Fibroblast of lung (primary cell): Measurements from ENCODE around the gene RPE. TPM values are rescaled to one million over a fixed set of nuclear protein-coding genes. Genes with fewer than 3 reads are reported as not detected.

ENCODE experiments used
- DNase-seq, 2 donors: peaks; one replicate each; pipeline versions ENCODE4 v3.0.0 to v3.0.0-alpha.2; 2010; ENCODE audit warnings: low read depth in 2 of 2
- H2AFZ ChIP-seq: 2 replicates; pipeline ENCODE4 v1.5.1; 2012; ENCODE audit warnings: low read length, control low read depth, inconsistent platforms
- H3K27ac ChIP-seq: 2 replicates; pipeline ENCODE4 v1.5.1; 2011; ENCODE audit warnings: low read length, control low read depth; ENCODE audit not compliant: insufficient read depth
- H3K27me3 ChIP-seq: 2 replicates; pipeline ENCODE4 v1.5.1; 2011; ENCODE audit warnings: mild to moderate bottlenecking, low read length; ENCODE audit not compliant: control insufficient read depth, insufficient read depth
- H3K36me3 ChIP-seq: 2 replicates; pipeline ENCODE4 v1.5.1; 2011; ENCODE audit warnings: low read length; ENCODE audit not compliant: control insufficient read depth, insufficient read depth
- H3K4me1 ChIP-seq: 2 replicates; pipeline ENCODE4 v1.5.1; 2011; ENCODE audit warnings: low read length; ENCODE audit not compliant: control insufficient read depth, insufficient read depth; ENCODE audit errors: extremely low read depth
- H3K4me2 ChIP-seq: 2 replicates; pipeline ENCODE4 v1.5.1; 2011; ENCODE audit warnings: low read length, control low read depth; ENCODE audit not compliant: insufficient read depth; ENCODE audit errors: extremely low read depth
- H3K4me3 ChIP-seq, 4 experiments: fragments of 200-600 bp in 1 of 4; sonication (generic) in 1 of 4; replicated peaks in 1 of 4; 2 replicates each; pipeline ENCODE4 v1.5.1; 2011 to 2016; ENCODE audit warnings: low read length in 4 of 4, low read depth in 3 of 4, mild to moderate bottlenecking in 3 of 4, control low read depth in 2 of 4, inconsistent platforms in 1 of 4, mixed read lengths in 1 of 4; ENCODE audit not compliant: insufficient read depth in 1 of 4; ENCODE audit errors: control extremely low read depth in 1 of 4
- H3K79me2 ChIP-seq: 2 replicates; pipeline ENCODE4 v1.5.1; 2012; ENCODE audit warnings: mild to moderate bottlenecking, low read length, inconsistent platforms; ENCODE audit not compliant: control insufficient read depth, insufficient read depth
- H3K9ac ChIP-seq: 2 replicates; pipeline ENCODE4 v1.5.1; 2011; ENCODE audit warnings: mild to moderate bottlenecking, low read length, control low read depth; ENCODE audit not compliant: insufficient read depth
- H3K9me3 ChIP-seq: 2 replicates; pipeline ENCODE4 v1.5.1; 2012; ENCODE audit warnings: low read depth, low read length; ENCODE audit not compliant: control insufficient read depth, insufficient read depth
- H4K20me1 ChIP-seq: 2 replicates; pipeline ENCODE4 v1.5.1; 2011; ENCODE audit warnings: low read length; ENCODE audit not compliant: control insufficient read depth, insufficient read depth; ENCODE audit errors: extremely low read depth
- EZH2 ChIP-seq: IDR thresholded peaks from 2 replicates; pipeline ENCODE4 v1.5.1; 2012; ENCODE audit warnings: low read length, control low read depth, mild to moderate bottlenecking; ENCODE audit errors: missing control alignments
- polyA plus RNA-seq, 2 donors: library from polyadenylated mRNA; depleted of rRNA in 1 of 2; stranded (reverse) in 1 of 2; unstranded in 1 of 2; fragments of >200 nt; gene quantifications; 2 replicates each; pipeline ENCODE4 v1.2.1, GENCODE V29; 2011 to 2012; ENCODE audit warnings: missing spikeins in 1 of 2
- total RNA-seq: library from RNA; depleted of rRNA; stranded (reverse); fragments of >200 nt; gene quantifications from 2 replicates; pipeline ENCODE4 v1.2.1, GENCODE V29; 2014
- TF ChIP-seq, protein P1 (sequence below), 2 donors: IDR thresholded peaks in 1 of 2; conservative IDR thresholded peaks in 1 of 2; 1 replicate in 1 of 2; 2 replicates in 1 of 2; pipeline ENCODE4 v1.5.1; 2011 to 2012; ENCODE audit warnings: low read length in 2 of 2, control low read depth in 1 of 2, inconsistent platforms in 1 of 2, low read depth in 1 of 2, mild to moderate bottlenecking in 1 of 2

The RPE gene
- total and polyA plus RNA-seq, 2 donors (not counting 1 experiment from before 2014, with no cell fraction given), result 75.1 to 81.3 TPM

DNA sequence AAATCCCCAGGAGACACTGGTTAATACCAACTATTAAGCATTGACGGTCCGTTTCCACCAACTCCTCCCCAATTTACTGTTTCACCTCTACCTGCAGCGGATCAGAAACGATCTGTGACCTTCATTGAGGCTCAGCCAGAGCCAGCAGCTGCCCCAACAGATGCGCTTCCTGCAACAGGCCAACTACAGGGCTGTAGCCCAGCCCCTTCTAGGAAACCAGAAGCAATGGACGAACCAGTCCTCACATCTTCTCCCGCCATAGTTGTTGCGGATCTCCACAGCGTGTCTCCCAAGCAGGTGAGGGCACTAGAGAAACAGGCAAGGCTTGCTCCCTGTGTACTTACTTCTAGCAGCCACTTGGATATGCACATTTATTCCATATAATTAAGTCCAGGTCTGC, 8.5 kb upstream of the RPE start:
- no peaks in the 10 kb centered on the region for H3K9me3 ChIP-seq
- H3K27me3 ChIP-seq, result no peaks in the 10 kb centered on the region
- H3K36me3 ChIP-seq, result no peaks in the 10 kb centered on the region
- H3K4me3 ChIP-seq, result no peak overlapping the region
- H3K4me1 ChIP-seq, result no peaks in the 10 kb centered on the region
- no peaks in the 10 kb centered on the region for H4K20me1 ChIP-seq
- H3K9ac ChIP-seq, result no peak overlapping the region
- no peak overlapping the region for H3K4me2 ChIP-seq
- no peak for DNase-seq
- H2AFZ ChIP-seq, result no peak overlapping the region
- no peak overlapping the region for H3K27ac ChIP-seq
- no peaks in the 10 kb centered on the region for H3K79me2 ChIP-seq
- TF ChIP-seq EZH2, result no peak
- TF ChIP-seq, protein P1, sequence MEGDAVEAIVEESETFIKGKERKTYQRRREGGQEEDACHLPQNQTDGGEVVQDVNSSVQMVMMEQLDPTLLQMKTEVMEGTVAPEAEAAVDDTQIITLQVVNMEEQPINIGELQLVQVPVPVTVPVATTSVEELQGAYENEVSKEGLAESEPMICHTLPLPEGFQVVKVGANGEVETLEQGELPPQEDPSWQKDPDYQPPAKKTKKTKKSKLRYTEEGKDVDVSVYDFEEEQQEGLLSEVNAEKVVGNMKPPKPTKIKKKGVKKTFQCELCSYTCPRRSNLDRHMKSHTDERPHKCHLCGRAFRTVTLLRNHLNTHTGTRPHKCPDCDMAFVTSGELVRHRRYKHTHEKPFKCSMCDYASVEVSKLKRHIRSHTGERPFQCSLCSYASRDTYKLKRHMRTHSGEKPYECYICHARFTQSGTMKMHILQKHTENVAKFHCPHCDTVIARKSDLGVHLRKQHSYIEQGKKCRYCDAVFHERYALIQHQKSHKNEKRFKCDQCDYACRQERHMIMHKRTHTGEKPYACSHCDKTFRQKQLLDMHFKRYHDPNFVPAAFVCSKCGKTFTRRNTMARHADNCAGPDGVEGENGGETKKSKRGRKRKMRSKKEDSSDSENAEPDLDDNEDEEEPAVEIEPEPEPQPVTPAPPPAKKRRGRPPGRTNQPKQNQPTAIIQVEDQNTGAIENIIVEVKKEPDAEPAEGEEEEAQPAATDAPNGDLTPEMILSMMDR (conservative IDR thresholded peaks at IDR 0.05 in 1 of 2, IDR thresholded peaks at IDR 0.05 in 1 of 2; ENCODE audit: low read depth in 1 of 2, low read length in 2 of 2), result no peak

DNA sequence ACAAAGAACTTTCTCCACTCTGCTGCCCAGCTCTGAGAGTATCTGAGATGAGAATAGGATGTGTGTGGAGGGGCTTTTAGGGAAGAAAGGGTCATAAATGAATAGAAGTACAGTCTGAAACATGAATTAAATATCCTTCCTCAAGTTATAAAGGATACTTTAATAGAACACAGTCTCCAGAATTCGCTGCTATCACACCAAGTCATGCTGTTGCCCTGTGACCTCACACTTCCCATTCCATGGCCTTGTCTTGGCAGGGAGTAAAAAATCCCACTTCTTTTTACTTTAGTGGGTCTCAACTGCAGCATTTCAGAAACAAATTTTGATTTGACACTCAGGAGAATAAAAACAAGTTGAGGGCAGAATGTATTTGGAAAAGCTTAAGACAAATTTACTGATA, 3.8 kb upstream of the RPE start:
- H4K20me1 ChIP-seq, result no peaks in the 10 kb centered on the region
- H3K9ac ChIP-seq, result no peak overlapping the region
- no peak overlapping the region for H3K4me2 ChIP-seq
- no peaks in the 10 kb centered on the region for H3K9me3 ChIP-seq
- no peak overlapping the region for H2AFZ ChIP-seq
- TF ChIP-seq EZH2, result no peak
- TF ChIP-seq, protein P1 (conservative IDR thresholded peaks at IDR 0.05 in 1 of 2, IDR thresholded peaks at IDR 0.05 in 1 of 2; ENCODE audit: low read depth in 1 of 2, low read length in 2 of 2), result no peak
- no peaks in the 10 kb centered on the region for H3K36me3 ChIP-seq
- H3K79me2 ChIP-seq, result peaks cover 12% of the 10 kb centered on the region
- H3K27ac ChIP-seq, result no peak overlapping the region
- no peaks in the 10 kb centered on the region for H3K4me1 ChIP-seq
- DNase-seq, result no peak
- H3K27me3 ChIP-seq, result no peaks in the 10 kb centered on the region
- H3K4me3 ChIP-seq, result no peak overlapping the region

DNA sequence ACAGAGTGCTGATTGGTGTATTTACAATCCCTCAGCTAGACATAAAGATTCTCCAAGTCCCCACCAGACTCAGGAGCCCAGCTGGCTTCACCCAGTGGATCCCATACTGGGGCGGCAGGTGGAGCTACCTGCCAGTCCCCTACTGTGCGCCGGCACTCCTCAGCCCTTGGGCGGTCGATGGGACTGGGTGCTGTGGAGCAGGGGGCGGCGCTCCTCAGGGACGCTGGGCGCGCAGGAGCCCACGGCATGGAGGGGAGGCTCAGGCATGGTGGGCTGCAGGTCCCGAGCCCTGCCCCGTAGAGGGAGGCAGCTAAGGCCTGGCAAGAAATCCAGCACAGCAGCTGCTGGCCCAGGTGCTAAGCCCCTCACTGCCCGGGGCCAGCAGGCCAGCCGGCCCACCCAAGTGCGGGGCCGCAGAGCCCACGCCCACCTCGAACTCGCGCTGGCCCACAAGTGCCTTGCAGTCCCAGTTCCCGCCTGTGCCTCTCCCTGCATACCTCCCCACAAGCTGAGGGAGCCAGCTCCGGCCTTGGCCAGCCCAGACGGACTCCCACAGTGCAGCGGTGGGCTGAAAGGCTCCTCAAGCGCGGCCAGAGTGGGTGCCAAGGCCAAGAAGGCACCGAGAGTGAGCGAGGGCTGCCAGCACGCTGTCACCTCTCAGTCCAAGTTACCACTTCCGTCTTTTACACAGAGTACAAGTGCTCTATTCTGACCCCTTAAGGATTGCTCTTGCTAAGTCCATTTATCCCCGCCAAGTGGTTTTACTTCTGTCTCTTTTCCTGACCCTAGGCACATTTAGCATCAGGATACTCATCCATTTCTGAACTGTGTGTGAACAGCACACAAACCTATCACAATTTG, 1.7 kb upstream of the RPE start:
- Histone ChIP-seq H3K9ac (no peak overlapping the region), H3K4me3 (no peak overlapping the region), H3K4me2 (no peak overlapping the region), H3K27ac (no peak overlapping the region), H3K79me2 (peaks cover 32% of the 10 kb centered on the region), H3K36me3 (no peaks in the 10 kb centered on the region), H2AFZ (no peak overlapping the region), H3K27me3 (no peaks in the 10 kb centered on the region), H3K4me1 (peaks cover 2% of the 10 kb centered on the region), H3K9me3 (no peaks in the 10 kb centered on the region), H4K20me1 (no peaks in the 10 kb centered on the region)
- TF ChIP-seq, protein P1 (conservative IDR thresholded peaks at IDR 0.05 in 1 of 2, IDR thresholded peaks at IDR 0.05 in 1 of 2; ENCODE audit: low read depth in 1 of 2, low read length in 2 of 2), result no peak
- no peak for TF ChIP-seq EZH2
- no peak for DNase-seq
